ENCODE results near the gene PTPN4. TPM values are rescaled to one million over a fixed set of nuclear protein-coding genes. Genes with fewer than 3 reads are reported as not detected.

PTPN4 gene
- total and polyA plus RNA-seq, 2 experiments from 2014 or later: 41.6 to 90.4 TPM

GRCh38 chr2:119932809-119933208 is 173.1 kb downstream of the PTPN4 start:
- H3K79me2 ChIP-seq (replicated peaks; ENCODE audit: insufficient read depth): no peaks in the 10 kb centered on the region
- TF ChIP-seq, protein P1, sequence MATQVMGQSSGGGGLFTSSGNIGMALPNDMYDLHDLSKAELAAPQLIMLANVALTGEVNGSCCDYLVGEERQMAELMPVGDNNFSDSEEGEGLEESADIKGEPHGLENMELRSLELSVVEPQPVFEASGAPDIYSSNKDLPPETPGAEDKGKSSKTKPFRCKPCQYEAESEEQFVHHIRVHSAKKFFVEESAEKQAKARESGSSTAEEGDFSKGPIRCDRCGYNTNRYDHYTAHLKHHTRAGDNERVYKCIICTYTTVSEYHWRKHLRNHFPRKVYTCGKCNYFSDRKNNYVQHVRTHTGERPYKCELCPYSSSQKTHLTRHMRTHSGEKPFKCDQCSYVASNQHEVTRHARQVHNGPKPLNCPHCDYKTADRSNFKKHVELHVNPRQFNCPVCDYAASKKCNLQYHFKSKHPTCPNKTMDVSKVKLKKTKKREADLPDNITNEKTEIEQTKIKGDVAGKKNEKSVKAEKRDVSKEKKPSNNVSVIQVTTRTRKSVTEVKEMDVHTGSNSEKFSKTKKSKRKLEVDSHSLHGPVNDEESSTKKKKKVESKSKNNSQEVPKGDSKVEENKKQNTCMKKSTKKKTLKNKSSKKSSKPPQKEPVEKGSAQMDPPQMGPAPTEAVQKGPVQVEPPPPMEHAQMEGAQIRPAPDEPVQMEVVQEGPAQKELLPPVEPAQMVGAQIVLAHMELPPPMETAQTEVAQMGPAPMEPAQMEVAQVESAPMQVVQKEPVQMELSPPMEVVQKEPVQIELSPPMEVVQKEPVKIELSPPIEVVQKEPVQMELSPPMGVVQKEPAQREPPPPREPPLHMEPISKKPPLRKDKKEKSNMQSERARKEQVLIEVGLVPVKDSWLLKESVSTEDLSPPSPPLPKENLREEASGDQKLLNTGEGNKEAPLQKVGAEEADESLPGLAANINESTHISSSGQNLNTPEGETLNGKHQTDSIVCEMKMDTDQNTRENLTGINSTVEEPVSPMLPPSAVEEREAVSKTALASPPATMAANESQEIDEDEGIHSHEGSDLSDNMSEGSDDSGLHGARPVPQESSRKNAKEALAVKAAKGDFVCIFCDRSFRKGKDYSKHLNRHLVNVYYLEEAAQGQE (IDR thresholded peaks at IDR 0.05; ENCODE audit: unreplicated experiment): no peak
- TF ChIP-seq ETS1 (IDR thresholded peaks at IDR 0.05): no peak
- TF ChIP-seq JUNB (IDR thresholded peaks at IDR 0.05; ENCODE audit: unreplicated experiment): no peak
- TF ChIP-seq ZNF114 (CRISPR knock-in tag; IDR thresholded peaks at IDR 0.05): no peak
- no peak for TF ChIP-seq CREB1 (CRISPR knock-in tag; IDR thresholded peaks at IDR 0.05; ENCODE audit: low read depth)
- TF ChIP-seq NANOG (IDR thresholded peaks at IDR 0.05; ENCODE audit: borderline replicate concordance): no peak
- no peak for TF ChIP-seq POLR2AphosphoS5 (IDR thresholded peaks at IDR 0.05; ENCODE audit: low read depth)
- TF ChIP-seq, protein P2, sequence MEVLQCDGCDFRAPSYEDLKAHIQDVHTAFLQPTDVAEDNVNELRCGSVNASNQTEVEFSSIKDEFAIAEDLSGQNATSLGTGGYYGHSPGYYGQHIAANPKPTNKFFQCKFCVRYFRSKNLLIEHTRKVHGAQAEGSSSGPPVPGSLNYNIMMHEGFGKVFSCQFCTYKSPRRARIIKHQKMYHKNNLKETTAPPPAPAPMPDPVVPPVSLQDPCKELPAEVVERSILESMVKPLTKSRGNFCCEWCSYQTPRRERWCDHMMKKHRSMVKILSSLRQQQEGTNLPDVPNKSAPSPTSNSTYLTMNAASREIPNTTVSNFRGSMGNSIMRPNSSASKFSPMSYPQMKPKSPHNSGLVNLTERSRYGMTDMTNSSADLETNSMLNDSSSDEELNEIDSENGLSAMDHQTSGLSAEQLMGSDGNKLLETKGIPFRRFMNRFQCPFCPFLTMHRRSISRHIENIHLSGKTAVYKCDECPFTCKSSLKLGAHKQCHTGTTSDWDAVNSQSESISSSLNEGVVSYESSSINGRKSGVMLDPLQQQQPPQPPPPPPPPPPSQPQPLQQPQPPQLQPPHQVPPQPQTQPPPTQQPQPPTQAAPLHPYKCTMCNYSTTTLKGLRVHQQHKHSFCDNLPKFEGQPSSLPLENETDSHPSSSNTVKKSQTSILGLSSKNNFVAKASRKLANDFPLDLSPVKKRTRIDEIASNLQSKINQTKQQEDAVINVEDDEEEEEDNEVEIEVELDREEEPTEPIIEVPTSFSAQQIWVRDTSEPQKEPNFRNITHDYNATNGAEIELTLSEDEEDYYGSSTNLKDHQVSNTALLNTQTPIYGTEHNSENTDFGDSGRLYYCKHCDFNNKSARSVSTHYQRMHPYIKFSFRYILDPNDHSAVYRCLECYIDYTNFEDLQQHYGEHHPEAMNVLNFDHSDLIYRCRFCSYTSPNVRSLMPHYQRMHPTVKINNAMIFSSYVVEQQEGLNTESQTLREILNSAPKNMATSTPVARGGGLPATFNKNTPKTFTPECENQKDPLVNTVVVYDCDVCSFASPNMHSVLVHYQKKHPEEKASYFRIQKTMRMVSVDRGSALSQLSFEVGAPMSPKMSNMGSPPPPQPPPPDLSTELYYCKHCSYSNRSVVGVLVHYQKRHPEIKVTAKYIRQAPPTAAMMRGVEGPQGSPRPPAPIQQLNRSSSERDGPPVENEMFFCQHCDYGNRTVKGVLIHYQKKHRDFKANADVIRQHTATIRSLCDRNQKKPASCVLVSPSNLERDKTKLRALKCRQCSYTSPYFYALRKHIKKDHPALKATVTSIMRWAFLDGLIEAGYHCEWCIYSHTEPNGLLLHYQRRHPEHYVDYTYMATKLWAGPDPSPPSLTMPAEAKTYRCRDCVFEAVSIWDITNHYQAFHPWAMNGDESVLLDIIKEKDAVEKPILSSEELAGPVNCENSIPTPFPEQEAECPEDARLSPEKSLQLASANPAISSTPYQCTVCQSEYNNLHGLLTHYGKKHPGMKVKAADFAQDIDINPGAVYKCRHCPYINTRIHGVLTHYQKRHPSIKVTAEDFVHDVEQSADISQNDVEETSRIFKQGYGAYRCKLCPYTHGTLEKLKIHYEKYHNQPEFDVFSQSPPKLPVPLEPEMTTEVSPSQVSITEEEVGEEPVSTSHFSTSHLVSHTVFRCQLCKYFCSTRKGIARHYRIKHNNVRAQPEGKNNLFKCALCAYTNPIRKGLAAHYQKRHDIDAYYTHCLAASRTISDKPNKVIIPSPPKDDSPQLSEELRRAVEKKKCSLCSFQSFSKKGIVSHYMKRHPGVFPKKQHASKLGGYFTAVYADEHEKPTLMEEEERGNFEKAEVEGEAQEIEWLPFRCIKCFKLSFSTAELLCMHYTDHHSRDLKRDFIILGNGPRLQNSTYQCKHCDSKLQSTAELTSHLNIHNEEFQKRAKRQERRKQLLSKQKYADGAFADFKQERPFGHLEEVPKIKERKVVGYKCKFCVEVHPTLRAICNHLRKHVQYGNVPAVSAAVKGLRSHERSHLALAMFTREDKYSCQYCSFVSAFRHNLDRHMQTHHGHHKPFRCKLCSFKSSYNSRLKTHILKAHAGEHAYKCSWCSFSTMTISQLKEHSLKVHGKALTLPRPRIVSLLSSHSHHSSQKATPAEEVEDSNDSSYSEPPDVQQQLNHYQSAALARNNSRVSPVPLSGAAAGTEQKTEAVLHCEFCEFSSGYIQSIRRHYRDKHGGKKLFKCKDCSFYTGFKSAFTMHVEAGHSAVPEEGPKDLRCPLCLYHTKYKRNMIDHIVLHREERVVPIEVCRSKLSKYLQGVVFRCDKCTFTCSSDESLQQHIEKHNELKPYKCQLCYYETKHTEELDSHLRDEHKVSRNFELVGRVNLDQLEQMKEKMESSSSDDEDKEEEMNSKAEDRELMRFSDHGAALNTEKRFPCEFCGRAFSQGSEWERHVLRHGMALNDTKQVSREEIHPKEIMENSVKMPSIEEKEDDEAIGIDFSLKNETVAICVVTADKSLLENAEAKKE (CRISPR knock-in tag; IDR thresholded peaks at IDR 0.05): no peak

More at GRCh38 chr2:119932809-119933208, 173.1 kb downstream of the PTPN4 start:
- no peaks in the 10 kb centered on the region for H3K4me1 ChIP-seq (ENCODE audit: insufficient read depth)
- Mint-ChIP-seq H3K9me3 (no peaks in the 10 kb centered on the region), H3K36me3 (ENCODE audit: low read depth) (peaks cover 34% of the 10 kb centered on the region), H3K4me3 (no peak overlapping the region), H3K4me1 (no peaks in the 10 kb centered on the region), H3K27ac (no peak overlapping the region), H3K27me3 (ENCODE audit: insufficient read depth, low read depth, poor library complexity) (no peaks in the 10 kb centered on the region)
- no peak overlapping the region for H3K4me3 ChIP-seq
- no peak overlapping the region for H3K27ac ChIP-seq (ENCODE audit: low read depth)
- no peaks in the 10 kb centered on the region for H3K27me3 ChIP-seq (ENCODE audit: insufficient read depth)
- no peaks in the 10 kb centered on the region for H3F3A ChIP-seq (replicated peaks; ENCODE audit: low read depth)
- H3K9me2 ChIP-seq (ENCODE audit: insufficient read depth): no peaks in the 10 kb centered on the region
- no peaks in the 10 kb centered on the region for H4K20me1 ChIP-seq (replicated peaks; ENCODE audit: insufficient read depth)
- peaks cover 4% of the 10 kb centered on the region; the same call in 1 of the 2 replicates for H3K36me3 ChIP-seq (ENCODE audit: insufficient read depth)
- no peak overlapping the region for H3K4me2 ChIP-seq
- H2AFZ ChIP-seq: no peak overlapping the region
- DNase-seq (ENCODE audit: low spot score) (no peak), ATAC-seq (no peak)

Data from GM23338 (cell line).